Stimulated activated CD4-positive, alpha-beta T cell treated with anti-CD3 and anti-CD28 coated beads, Interleukin-12 subunit alpha, Interleukin-12 subunit beta, amount 100 ng/mL, for 48 hours (primary cell): ENCODE data around the gene ZCCHC3.

Experiments
- DNase-seq, 3 donors: peaks; one replicate each; pipeline ENCODE4 v3.0.0-alpha.2; 2020; ENCODE audit warnings: low read depth in 2 of 3, low spot score in 1 of 3

ZCCHC3 gene

DNA sequence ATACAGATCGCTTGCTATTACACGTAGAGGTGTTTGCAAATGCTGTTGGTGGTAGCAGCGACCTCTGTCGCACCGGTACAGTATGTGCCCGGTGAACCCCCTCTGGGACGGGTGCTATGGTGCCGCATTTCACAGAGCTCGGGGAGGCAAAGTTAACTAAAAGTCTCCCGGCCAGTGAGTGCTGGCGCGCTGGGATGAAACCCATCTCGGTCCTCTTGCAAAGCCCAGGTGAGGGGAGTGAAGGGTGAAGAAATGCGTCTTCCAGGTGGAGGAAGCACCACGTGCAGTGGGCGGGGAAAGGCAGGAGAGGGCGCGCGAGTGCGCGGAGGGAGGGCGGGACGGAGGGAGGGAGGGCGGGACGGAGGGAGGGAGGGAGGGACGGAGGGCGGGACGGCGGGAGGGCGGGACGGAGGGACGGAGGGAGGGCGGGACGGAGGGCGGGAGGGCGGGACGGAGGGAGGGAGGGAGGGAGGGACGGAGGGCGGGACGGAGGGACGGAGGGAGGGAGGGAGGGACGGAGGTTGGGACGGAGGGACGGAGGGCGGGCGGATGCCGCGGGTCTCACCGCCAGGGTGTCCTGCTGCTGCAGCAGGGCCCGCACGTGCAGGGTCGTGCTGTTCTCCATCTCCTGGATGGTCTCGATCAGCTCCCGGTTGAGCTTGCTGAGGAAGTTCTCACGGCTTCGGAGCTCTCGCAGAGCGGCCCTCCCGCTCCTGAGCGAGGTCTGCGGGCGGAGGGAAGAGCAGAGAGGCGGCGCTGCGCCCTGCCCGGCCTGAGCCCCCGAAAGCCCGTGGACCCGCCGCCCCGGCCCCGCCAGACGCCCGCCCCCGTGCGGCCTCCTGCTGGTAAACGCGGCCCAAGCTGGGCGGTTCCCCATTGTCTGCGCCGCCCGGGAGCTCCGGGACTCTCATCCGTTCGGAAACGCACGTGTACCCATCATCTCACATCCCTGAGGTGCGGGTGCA is 18.5 kb upstream of the ZCCHC3 start:
- no peak for DNase-seq

- DNase-seq: no peak
Observed at GRCh38 chr20:284172-284571, 13.2 kb upstream of the ZCCHC3 start.

DNA sequence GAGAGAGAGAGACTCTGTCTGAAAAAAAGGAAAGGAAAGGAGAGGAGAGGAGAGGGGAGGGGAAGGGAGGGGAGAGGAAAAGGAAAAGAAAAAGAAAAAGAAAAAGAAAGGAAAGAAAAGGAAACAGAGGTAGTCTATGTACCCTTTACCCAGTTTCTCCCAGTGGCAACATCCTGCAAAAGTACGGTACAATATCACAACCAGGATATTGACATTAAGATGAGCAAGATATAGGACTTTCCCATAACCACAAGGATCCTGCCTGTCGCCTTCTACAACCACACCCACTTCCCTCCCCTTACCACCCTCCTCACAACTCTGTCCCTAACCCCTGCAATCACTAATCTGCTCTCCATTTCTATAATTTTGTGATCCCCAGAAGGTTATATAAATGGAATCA is 10.9 kb upstream of the ZCCHC3 start:
- DNase-seq: no peak

DNA sequence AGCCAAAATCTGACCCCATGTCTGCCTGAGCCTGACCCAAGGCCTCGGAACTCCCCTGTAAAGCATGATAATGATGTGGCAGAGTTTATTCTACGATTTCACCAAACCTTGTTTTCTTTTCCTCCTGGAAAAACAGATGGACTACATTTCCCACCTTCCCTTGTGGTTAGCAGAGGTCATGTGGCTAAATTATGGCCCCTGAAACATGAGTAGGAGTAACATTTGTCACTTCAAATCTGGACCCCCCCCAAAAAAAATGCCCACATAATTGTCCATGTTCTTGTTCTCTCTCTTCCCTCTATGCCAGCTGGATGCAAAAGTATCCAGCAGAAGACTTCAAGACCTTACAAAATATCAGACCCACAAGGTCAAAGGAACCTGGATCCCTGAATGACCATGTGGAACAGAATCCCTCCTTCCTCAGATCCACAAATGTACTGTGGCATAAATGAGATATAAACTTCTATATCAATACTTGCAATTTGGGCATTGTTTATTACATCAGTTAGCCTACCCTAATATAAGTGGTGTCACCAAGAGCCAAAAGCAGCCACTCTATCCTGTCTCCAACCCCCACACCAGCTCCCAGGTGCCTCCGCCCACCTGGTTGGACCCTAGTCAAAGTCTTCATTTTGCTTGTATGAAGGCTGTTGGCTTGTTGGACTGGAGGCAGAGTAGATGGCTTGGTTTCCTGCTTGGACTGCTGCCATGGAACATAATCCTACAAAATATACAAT is 8.2 kb upstream of the ZCCHC3 start:
- no peak for DNase-seq

GRCh38 chr20:289693-290083 is 7.7 kb upstream of the ZCCHC3 start:
- DNase-seq: no peak

DNA sequence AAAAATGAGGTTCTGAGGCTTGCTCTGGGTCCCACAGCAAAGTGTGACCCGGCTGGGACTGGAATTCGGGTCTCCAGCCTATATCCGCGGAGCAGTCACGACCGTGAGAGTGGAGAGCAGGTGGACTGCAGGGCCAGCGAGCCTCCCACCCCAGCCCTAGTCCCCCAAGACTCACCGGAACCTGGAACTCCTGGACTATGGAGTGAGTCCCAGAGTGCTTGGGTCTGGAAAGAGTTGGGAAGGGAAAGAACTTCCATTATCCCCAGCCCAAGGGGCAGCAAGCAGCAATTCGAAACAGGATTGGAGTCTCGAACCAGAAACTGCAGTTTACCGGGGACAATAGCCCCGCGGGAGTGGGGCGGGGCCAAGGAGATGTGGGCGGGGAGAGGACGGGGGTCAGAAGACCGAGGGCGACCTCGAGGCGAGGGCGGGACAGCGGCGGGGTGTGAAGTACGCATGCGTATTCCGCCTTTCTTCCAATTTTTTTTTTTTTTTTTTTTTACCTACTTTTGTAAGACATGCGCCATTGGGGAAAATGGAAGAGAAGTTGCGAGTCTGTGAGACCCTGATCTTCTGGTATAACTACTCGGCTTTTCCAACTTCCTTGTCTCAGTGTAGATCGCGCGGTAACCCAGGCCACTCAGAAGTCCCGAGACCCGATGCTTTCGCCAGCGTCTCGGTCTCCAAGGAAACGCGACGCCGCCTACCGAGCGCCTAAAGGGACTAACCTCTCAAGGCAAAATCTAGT is 7.1 kb upstream of the ZCCHC3 start, which contains the start of gene C20orf96:
Gene C20orf96 (minus strand): TSS at position 667 of the 748 bp plus-strand sequence. CDS start 140 bp downstream, at position 527.
- DNase-seq: peak; percentile 80 to 85 (median 84)

DNA sequence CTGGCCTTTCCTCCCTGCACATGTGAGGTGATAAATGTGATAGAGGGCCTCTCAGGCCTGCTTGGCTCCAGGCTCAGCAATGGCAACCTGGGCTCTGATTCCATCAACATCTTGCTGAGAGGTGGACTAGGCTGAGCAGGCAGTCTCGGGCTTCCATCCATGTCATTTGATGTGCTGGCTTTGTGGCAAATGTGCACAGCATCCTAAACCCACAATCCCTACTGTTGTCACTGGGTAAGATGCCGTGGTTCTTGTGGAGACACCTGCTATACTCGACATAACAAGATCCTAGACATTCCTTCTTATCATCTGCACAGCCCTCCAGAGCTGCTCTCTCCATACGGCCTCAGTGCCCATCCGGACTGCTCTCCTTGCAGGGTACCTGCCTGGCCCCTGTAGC is 2.8 kb upstream of the ZCCHC3 start:
- DNase-seq: no peak

DNA sequence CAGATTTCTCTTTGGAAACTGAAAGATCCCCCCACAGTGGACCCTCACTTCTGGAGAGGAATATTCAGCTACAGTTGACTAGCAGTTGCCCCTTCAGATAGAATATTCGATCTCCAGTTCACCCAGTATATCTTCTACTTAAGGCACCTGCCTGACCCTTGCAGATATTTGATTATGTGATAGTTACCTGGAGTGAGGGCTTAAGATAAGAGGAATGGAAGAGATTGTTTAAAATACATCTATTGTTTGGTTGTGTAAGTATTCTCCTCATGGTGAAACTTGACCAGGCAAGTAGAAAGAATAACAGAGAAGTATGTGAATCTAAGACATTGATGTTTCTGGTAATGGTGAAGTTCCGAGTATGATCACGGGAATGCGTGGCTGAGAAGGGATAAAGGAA is 1.6 kb upstream of the ZCCHC3 start:
- no peak for DNase-seq

DNA sequence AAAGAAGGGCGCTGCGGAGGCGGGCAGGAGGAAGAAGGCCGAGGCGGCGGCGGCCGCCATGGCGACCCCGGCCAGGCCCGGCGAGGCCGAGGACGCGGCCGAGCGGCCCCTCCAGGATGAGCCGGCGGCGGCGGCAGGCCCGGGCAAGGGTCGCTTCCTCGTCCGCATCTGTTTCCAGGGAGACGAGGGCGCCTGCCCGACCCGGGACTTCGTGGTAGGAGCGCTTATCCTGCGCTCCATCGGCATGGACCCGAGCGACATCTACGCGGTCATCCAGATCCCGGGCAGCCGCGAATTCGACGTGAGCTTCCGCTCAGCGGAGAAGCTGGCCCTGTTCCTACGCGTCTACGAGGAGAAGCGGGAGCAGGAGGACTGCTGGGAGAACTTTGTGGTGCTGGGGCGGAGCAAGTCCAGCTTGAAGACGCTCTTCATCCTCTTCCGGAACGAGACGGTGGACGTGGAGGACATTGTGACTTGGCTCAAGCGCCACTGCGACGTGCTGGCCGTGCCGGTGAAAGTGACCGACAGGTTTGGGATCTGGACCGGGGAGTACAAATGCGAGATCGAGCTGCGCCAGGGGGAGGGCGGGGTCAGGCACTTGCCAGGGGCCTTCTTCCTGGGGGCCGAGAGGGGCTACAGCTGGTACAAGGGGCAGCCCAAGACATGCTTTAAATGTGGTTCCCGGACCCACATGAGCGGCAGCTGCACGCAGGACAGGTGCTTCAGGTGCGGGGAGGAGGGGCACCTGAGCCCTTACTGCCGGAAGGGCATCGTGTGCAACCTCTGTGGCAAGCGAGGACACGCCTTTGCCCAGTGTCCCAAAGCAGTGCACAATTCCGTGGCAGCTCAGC is 780 bp downstream of the ZCCHC3 start:
- DNase-seq: peak in 2 of 3 donors; percentile 28 to 49

- DNase-seq: no peak
Observed at GRCh38 chr20:298776-299391, 1.5 kb downstream of the ZCCHC3 start.

DNA sequence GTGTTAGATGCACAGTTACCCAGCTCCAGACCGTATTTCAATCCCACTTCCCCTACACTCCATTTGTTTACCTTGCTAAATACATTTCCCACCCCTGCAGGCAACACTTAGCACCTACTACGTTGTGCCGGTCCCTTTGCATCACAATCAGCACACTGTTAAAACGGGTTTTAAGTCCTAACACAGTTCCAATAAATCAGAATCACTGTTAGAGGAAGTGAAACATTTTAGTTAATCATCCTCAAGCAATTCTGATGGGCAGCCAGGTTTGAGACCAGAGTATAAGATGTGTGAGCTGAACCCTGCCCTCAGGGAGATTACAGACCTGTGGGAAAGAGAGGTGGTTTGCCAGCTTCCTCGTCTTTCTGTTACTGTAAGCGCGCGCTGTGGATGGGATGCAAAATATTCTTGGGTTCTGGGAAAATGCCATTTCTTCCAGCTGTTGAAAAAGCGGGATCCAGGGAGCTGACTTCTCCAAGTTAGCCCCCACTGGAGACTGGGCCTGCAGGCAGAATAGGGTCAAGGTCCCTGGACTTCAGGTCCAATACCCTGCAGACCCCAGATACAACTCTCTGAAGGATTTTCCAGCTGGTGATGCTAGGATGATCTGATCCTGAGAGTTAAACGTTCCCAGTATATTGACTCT is 3.1 kb downstream of the ZCCHC3 start:
- no peak for DNase-seq

- DNase-seq: no peak
Observed at GRCh38 chr20:301886-302848, 4.8 kb downstream of the ZCCHC3 start.

DNA sequence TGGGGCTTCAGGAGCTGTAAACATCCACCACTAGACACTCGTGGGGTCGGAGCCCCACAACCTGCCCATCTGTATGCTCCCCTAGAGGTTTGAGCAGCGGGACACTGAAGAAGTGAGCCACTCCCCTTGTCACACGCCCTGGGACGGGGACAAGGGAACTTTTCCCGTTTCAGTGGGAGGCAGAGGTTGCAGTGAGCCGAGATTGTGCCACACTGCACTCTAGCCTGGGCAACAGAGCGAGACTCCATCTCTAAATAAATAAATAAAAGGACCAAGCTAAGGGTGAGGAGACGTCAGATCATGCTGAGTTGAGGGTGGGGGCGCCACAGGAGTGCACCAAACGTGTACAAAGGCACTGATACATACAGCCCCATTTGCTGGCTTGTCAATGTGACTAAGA is 8.4 kb downstream of the ZCCHC3 start:
- DNase-seq: no peak

DNA sequence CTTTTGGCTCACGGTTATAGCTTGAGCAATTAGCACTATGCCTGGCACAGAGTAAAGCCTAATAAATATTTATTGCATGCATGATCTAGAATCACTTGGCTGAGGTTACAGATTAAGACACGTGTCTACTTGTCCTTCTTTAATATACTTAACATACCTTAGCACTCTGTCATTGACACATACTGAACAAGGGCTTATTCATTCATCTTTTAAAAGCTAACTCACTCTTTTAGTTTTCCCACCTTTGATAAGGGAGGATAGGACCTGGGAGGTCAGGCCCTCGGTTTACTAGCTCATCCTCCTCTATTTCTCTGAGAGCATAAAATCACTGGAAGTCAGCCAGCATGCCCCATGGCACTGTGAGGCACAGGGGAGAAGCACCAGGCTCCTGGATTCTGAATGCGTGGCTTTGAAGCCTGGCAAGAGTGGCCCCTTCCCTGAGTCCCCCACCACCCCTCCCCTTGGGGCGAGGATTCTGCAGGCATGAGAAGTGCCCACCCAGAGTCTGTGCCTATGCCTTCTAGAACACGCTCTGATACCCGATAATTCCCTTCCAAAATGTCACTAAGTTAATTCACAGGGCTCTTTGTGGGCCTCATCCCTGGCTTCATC is 11.2 kb downstream of the ZCCHC3 start:
- DNase-seq: no peak

DNA sequence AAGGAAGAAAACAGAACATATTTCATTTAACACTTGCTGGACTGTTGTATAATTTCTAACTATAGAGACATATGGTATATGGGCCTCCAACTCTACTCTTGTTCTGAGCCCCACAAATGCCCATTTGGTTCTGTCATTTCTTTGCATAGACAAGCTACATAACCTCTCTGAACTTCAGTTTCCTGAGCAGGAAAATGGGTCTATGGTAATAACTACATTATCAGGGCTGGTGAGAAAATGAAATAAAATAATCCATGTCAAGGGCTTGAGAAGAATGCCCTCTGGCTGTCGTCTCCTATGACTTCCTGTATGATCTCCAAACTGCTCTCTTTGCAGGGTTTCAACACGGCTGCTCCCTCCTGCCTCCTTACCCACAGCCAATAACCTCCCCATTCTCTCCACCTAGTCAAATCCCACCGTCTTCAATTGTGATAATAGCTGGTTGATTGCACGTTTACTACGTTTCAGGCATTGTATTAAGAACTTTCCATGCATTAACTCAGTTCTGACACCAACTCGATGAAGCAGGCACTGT is 12.0 kb downstream of the ZCCHC3 start:
- DNase-seq: no peak

- DNase-seq: peak; percentile 75 to 86 (median 79)
Observed at GRCh38 chr20:309841-310644, 12.7 kb downstream of the ZCCHC3 start.

- no peak for DNase-seq
Observed at GRCh38 chr20:310645-311044, 13.3 kb downstream of the ZCCHC3 start.
